SK-N-SH treated with all-trans-retinoic acid at 6 μM for 48 hours (cell line): ENCODE data around the gene MAML3.

ENCODE experiments used
- ATAC-seq: fragments of 200-7000 bp; cut with Tn5 transposase; 3 replicates; pipeline ENCODE4 v1.9.1; 2020; ENCODE audit warnings: mild to moderate bottlenecking, moderate library complexity
- ARNTL ChIP-seq: fragments of 450-650 bp; formaldehyde crosslinking; IDR thresholded peaks from 2 replicates; pipeline ENCODE4 v1.5.0; 2020; ENCODE audit warnings: low read depth, mild to moderate bottlenecking, moderate library complexity, borderline replicate concordance
- BACH2 ChIP-seq: fragments of 250-450 bp; sonication (Bioruptor Pico); IDR thresholded peaks from 2 replicates; pipeline ENCODE4 v1.9.0; 2021; ENCODE audit warnings: mild to moderate bottlenecking, borderline replicate concordance
- CSDC2 ChIP-seq: fragments of 250-450 bp; sonication (Bioruptor Pico); IDR thresholded peaks from 2 replicates; pipeline ENCODE4 v1.5.0; 2020; ENCODE audit warnings: mild to moderate bottlenecking, moderate library complexity
- ESRRG ChIP-seq: fragments of 250-450 bp; sonication (Bioruptor Pico); IDR thresholded peaks from 2 replicates; pipeline ENCODE4 v1.6.1; 2021; ENCODE audit warnings: mild to moderate bottlenecking
- GLIS3 ChIP-seq: fragments of 250-450 bp; sonication (Bioruptor Pico); IDR thresholded peaks from 2 replicates; pipeline ENCODE4 v1.5.0; 2020; ENCODE audit warnings: mild to moderate bottlenecking, moderate library complexity
- ISL1 ChIP-seq: fragments of 250-450 bp; sonication (Bioruptor Pico); IDR thresholded peaks from 2 replicates; pipeline ENCODE4 v2.1.2; 2022; ENCODE audit warnings: mild to moderate bottlenecking, moderate library complexity
- OSR1 ChIP-seq: fragments of 250-450 bp; sonication (Bioruptor Pico); IDR thresholded peaks from 2 replicates; pipeline ENCODE4 v1.8.0; 2022; ENCODE audit warnings: moderate library complexity, mild to moderate bottlenecking, inconsistent platforms
- PPARA ChIP-seq: fragments of 250-450 bp; sonication (Bioruptor Pico); IDR thresholded peaks from 2 replicates; pipeline ENCODE4 v1.5.0; 2020; ENCODE audit warnings: mild to moderate bottlenecking, borderline replicate concordance
- RARB ChIP-seq: fragments of 250-450 bp; sonication (Bioruptor Pico); IDR thresholded peaks from 2 replicates; pipeline ENCODE4 v1.8.0; 2021; ENCODE audit warnings: mild to moderate bottlenecking, moderate library complexity
- SNAI2 ChIP-seq: fragments of 250-450 bp; sonication (Bioruptor Pico); IDR thresholded peaks from 2 replicates; pipeline ENCODE4 v1.5.0; 2020; ENCODE audit warnings: mild to moderate bottlenecking, moderate library complexity
- TCF4 ChIP-seq: fragments of 250-450 bp; sonication (Bioruptor Pico); IDR thresholded peaks from 2 replicates; pipeline ENCODE4 v1.8.0; 2021; ENCODE audit warnings: mild to moderate bottlenecking, moderate library complexity, borderline replicate concordance
- TOX ChIP-seq: fragments of 250-450 bp; sonication (Bioruptor Pico); IDR thresholded peaks from 2 replicates; pipeline ENCODE4 v1.8.0; 2021; ENCODE audit warnings: mild to moderate bottlenecking, moderate library complexity, borderline replicate concordance
- ZC3H10 ChIP-seq: fragments of 250-450 bp; sonication (Bioruptor Pico); IDR thresholded peaks from 2 replicates; pipeline ENCODE4 v1.5.1; 2021; ENCODE audit warnings: mild to moderate bottlenecking, moderate library complexity
- ZFP3 ChIP-seq: fragments of 250-450 bp; sonication (Bioruptor Pico); IDR thresholded peaks from 2 replicates; pipeline ENCODE4 v1.5.0; 2020; ENCODE audit warnings: mild to moderate bottlenecking, moderate library complexity
- ZNF565 ChIP-seq: fragments of 450-650 bp; formaldehyde crosslinking; conservative IDR thresholded peaks from 2 replicates; pipeline ENCODE4 v1.5.0; 2020; ENCODE audit warnings: low read depth, mild to moderate bottlenecking, moderate library complexity
- ZNF70 ChIP-seq: fragments of 450-650 bp; formaldehyde crosslinking; IDR thresholded peaks from 2 replicates; pipeline ENCODE4 v1.5.0; 2020; ENCODE audit warnings: mild to moderate bottlenecking, moderate library complexity
- ZNF8 ChIP-seq: fragments of 450-650 bp; formaldehyde crosslinking; IDR thresholded peaks from 2 replicates; pipeline ENCODE4 v1.5.0; 2020; ENCODE audit warnings: mild to moderate bottlenecking, moderate library complexity
- TF ChIP-seq, protein P1 (sequence below): fragments of 250-450 bp; sonication (Bioruptor Pico); IDR thresholded peaks from 2 replicates; pipeline ENCODE4 v1.8.0; 2020; ENCODE audit warnings: mild to moderate bottlenecking, moderate library complexity, borderline replicate concordance
- TF ChIP-seq, protein P2 (sequence below): fragments of 250-450 bp; sonication (Bioruptor Pico); IDR thresholded peaks from 2 replicates; pipeline ENCODE4 v1.8.0; 2021; ENCODE audit warnings: low read depth, mild to moderate bottlenecking, moderate library complexity, borderline replicate concordance
- TF ChIP-seq, protein P3 (sequence below): fragments of 250-450 bp; sonication (Bioruptor Pico); IDR thresholded peaks from 2 replicates; pipeline ENCODE4 v1.5.1; 2020; ENCODE audit warnings: low read depth, mild to moderate bottlenecking, moderate library complexity
- TF ChIP-seq, protein P4 (sequence below): fragments of 250-450 bp; sonication (Bioruptor Pico); IDR thresholded peaks from 2 replicates; pipeline ENCODE4 v1.5.0; 2020; ENCODE audit warnings: mild to moderate bottlenecking, moderate library complexity

MAML3 gene

DNA sequence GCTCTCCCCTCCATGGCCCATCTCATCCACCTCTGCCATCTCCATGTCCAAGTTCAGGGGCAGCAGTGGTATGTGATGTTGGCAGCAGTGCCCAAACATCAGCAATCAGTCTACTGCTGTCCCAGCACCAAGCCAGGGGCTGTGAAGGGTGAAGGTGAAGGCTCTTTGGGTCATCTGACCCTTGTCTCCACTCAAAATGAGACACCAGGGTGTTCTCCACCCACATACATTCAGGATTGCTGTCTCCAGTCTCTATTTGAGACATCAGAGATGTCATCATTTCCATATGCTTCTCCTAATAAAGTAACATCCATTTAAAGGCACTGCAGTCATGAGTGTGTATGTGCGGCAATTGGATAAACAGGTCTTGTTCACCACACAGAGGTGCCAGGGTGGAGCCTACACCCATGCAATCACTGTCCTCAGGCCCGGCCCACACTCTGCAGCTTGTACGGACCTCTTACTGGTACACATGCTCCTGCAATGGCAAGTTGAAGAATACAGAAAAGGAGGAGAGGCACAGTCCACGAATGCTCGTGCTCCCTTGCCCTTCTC lies 22.2 kb downstream of the MAML3 start (continued):
- TF ChIP-seq, protein P1, sequence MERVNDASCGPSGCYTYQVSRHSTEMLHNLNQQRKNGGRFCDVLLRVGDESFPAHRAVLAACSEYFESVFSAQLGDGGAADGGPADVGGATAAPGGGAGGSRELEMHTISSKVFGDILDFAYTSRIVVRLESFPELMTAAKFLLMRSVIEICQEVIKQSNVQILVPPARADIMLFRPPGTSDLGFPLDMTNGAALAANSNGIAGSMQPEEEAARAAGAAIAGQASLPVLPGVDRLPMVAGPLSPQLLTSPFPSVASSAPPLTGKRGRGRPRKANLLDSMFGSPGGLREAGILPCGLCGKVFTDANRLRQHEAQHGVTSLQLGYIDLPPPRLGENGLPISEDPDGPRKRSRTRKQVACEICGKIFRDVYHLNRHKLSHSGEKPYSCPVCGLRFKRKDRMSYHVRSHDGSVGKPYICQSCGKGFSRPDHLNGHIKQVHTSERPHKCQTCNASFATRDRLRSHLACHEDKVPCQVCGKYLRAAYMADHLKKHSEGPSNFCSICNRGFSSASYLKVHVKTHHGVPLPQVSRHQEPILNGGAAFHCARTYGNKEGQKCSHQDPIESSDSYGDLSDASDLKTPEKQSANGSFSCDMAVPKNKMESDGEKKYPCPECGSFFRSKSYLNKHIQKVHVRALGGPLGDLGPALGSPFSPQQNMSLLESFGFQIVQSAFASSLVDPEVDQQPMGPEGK (CRISPR knock-in tag): no peak
- TF ChIP-seq TCF4 (CRISPR knock-in tag) (no peak), ISL1 (CRISPR knock-in tag) (no peak), ZC3H10 (CRISPR knock-in tag) (no peak), ZNF8 (CRISPR knock-in tag) (no peak), ZNF70 (CRISPR knock-in tag) (no peak), ESRRG (CRISPR knock-in tag) (no peak)
- TF ChIP-seq, protein P2, sequence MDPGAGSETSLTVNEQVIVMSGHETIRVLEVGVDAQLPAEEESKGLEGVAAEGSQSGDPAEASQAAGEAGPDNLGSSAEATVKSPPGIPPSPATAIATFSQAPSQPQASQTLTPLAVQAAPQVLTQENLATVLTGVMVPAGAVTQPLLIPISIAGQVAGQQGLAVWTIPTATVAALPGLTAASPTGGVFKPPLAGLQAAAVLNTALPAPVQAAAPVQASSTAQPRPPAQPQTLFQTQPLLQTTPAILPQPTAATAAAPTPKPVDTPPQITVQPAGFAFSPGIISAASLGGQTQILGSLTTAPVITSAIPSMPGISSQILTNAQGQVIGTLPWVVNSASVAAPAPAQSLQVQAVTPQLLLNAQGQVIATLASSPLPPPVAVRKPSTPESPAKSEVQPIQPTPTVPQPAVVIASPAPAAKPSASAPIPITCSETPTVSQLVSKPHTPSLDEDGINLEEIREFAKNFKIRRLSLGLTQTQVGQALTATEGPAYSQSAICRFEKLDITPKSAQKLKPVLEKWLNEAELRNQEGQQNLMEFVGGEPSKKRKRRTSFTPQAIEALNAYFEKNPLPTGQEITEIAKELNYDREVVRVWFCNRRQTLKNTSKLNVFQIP (CRISPR knock-in tag): no peak
- TF ChIP-seq, all 23 proteins: peak for 0

DNA sequence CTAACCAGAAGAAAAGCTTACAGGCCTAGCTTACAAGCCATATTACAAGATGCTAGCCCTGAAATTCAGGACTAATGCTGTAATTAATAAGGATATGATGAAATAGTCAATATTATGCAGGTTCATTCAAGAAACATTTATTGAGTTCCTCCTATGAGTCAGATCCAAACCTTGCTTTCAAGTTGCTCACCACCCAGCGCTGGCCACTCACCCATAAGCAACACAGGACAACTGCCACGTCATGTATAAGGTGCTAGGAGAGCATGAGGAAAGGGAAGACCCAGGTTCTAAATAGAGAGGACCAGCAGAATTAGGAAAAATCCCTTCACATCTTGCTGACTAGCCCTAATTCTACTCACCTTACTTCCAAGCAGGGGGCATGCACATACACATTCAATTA lies 23.3 kb downstream of the MAML3 start:
- ATAC-seq: no peak
- TF ChIP-seq, protein P1 (CRISPR knock-in tag): no peak
- TF ChIP-seq TCF4 (CRISPR knock-in tag) (no peak), ZNF565 (CRISPR knock-in tag) (no peak), CSDC2 (CRISPR knock-in tag) (no peak), TOX (CRISPR knock-in tag) (no peak), GLIS3 (no peak), SNAI2 (CRISPR knock-in tag) (no peak), ZC3H10 (CRISPR knock-in tag) (no peak), ESRRG (CRISPR knock-in tag) (no peak), ARNTL (CRISPR knock-in tag) (no peak), ZNF70 (CRISPR knock-in tag) (no peak), PPARA (CRISPR knock-in tag) (no peak), OSR1 (CRISPR knock-in tag) (no peak), RARB (CRISPR knock-in tag) (no peak)
- TF ChIP-seq, protein P3, sequence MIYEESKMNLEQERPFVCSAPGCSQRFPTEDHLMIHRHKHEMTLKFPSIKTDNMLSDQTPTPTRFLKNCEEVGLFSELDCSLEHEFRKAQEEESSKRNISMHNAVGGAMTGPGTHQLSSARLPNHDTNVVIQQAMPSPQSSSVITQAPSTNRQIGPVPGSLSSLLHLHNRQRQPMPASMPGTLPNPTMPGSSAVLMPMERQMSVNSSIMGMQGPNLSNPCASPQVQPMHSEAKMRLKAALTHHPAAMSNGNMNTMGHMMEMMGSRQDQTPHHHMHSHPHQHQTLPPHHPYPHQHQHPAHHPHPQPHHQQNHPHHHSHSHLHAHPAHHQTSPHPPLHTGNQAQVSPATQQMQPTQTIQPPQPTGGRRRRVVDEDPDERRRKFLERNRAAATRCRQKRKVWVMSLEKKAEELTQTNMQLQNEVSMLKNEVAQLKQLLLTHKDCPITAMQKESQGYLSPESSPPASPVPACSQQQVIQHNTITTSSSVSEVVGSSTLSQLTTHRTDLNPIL: no peak
- TF ChIP-seq, protein P4, sequence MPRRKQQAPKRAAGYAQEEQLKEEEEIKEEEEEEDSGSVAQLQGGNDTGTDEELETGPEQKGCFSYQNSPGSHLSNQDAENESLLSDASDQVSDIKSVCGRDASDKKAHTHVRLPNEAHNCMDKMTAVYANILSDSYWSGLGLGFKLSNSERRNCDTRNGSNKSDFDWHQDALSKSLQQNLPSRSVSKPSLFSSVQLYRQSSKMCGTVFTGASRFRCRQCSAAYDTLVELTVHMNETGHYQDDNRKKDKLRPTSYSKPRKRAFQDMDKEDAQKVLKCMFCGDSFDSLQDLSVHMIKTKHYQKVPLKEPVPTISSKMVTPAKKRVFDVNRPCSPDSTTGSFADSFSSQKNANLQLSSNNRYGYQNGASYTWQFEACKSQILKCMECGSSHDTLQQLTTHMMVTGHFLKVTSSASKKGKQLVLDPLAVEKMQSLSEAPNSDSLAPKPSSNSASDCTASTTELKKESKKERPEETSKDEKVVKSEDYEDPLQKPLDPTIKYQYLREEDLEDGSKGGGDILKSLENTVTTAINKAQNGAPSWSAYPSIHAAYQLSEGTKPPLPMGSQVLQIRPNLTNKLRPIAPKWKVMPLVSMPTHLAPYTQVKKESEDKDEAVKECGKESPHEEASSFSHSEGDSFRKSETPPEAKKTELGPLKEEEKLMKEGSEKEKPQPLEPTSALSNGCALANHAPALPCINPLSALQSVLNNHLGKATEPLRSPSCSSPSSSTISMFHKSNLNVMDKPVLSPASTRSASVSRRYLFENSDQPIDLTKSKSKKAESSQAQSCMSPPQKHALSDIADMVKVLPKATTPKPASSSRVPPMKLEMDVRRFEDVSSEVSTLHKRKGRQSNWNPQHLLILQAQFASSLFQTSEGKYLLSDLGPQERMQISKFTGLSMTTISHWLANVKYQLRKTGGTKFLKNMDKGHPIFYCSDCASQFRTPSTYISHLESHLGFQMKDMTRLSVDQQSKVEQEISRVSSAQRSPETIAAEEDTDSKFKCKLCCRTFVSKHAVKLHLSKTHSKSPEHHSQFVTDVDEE (CRISPR knock-in tag): no peak

DNA sequence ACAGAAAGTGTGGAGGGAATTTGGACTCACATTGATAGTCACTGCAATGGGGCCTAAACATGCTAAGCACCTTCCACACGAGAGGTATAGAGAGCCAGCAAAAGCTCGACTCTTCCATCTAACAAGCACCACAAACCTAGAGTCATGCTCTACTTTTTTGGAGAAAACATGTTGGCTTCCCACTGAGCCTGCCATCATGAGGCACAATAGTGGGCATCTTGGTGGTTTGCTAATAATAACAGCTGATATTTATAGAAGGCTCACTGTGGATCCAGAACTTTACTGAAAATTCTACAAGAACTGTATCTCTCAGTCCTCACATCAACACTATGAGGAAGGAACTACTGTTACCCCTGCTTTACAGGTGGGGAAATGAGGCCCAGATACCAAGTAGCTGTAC lies 26.6 kb downstream of the MAML3 start:
- TF ChIP-seq CSDC2 (CRISPR knock-in tag): no peak
- TF ChIP-seq ZNF8 (CRISPR knock-in tag): no peak
- no peak for TF ChIP-seq OSR1 (CRISPR knock-in tag)
- TF ChIP-seq PPARA (CRISPR knock-in tag): no peak
- no peak for TF ChIP-seq ZNF70 (CRISPR knock-in tag)
- no peak for TF ChIP-seq BACH2
- no peak for TF ChIP-seq ZC3H10 (CRISPR knock-in tag)
- no peak for TF ChIP-seq ZFP3 (CRISPR knock-in tag)
- TF ChIP-seq ZNF565 (CRISPR knock-in tag): no peak
- TF ChIP-seq, protein P4 (CRISPR knock-in tag): no peak
- TF ChIP-seq ISL1 (CRISPR knock-in tag): no peak
- no peak for ATAC-seq
